Gastroesophageal sphincter (tissue), 3 donors: Measurements from ENCODE around the gene ARHGAP9.
"Not testable (repeated sequence)": the region's sequence is repeated elsewhere in the genome, so short reads cannot be mapped to it uniquely, and the experiment has no call there.

Experiments used
- CTCF ChIP-seq, 4 experiments: fragments of 200-600 bp in 2 of 4; fragments of 450-650 bp in 2 of 4; sonication (generic) in 1 of 4; IDR thresholded peaks; one replicate each; pipeline ENCODE4 v1.5.1; 2017 to 2019; ENCODE audit warnings: antibody characterized with exemption in 4 of 4, mild to moderate bottlenecking in 2 of 4, moderate library complexity in 2 of 4
- POLR2AphosphoS5 ChIP-seq: sonication (generic); formaldehyde crosslinking; IDR thresholded peaks from one replicate; pipeline ENCODE4 v1.6.1; 2017; ENCODE audit warnings: antibody characterized with exemption

GRCh38 chr12:57517718-57518117, 38.1 kb upstream of the ARHGAP9 start:
- not testable (repeated sequence) for TF ChIP-seq CTCF (IDR thresholded peaks at IDR 0.05); POLR2AphosphoS5
